HEK293 (cell line): ENCODE measurements around the gene MICALL1.

Experiments used
- CTCF ChIA-PET: fragments of 350-600 bp; formaldehyde crosslinking; extraction: SDS; loops from one replicate; lab custom pipeline; 2021; ENCODE audit warnings: antibody characterized with exemption; lab: Yijun Ruan, JAX
- POLR2A ChIA-PET: fragments of 300-600 bp; formaldehyde crosslinking; extraction: SDS; loops from one replicate; lab custom pipeline; 2020; ENCODE audit warnings: antibody characterized with exemption, inconsistent platforms; lab: Yijun Ruan, JAX
- H3K27ac ChIP-seq: fragments of 200-500 bp; sonication (Bioruptor generic); 2 replicates; pipeline ENCODE4 v1.5.1; 2014; ENCODE audit warnings: low read depth, low read length, control low read depth, inconsistent platforms; ENCODE audit errors: extremely low read depth
- H3K36me3 ChIP-seq, 2 experiments: fragments of 200-500 bp in 1 of 2; sonication (Bioruptor generic) in 1 of 2; 1 replicate in 1 of 2; 2 replicates in 1 of 2; pipeline ENCODE4 v1.5.1; 2014 to 2017; ENCODE audit warnings: inconsistent platforms in 2 of 2, low read length in 2 of 2; ENCODE audit not compliant: control insufficient read depth in 2 of 2, insufficient read depth in 1 of 2
- H3K4me1 ChIP-seq: fragments of 200-500 bp; sonication (Bioruptor generic); 2 replicates; pipeline ENCODE4 v1.5.1; 2014; ENCODE audit warnings: mild to moderate bottlenecking, low read length, inconsistent platforms; ENCODE audit not compliant: control insufficient read depth, insufficient read depth
- H3K4me3 ChIP-seq: 2 replicates; pipeline ENCODE4 v1.5.1; 2011; ENCODE audit warnings: low read depth, mild to moderate bottlenecking, control low read depth, low read length, moderate library complexity
- H3K9me3 ChIP-seq: fragments of 200-500 bp; sonication (Bioruptor generic); 2 replicates; pipeline ENCODE4 v1.5.1; 2014; ENCODE audit warnings: low read depth, low read length, inconsistent platforms; ENCODE audit not compliant: control insufficient read depth, insufficient read depth
- EGR2 ChIP-seq: fragments of 450-650 bp; formaldehyde crosslinking; IDR thresholded peaks from 2 replicates; pipeline ENCODE4 v1.5.1; 2016; ENCODE audit warnings: low read depth, missing biosample characterization, missing genetic modification characterization
- HOXA7 ChIP-seq: sonication (generic); formaldehyde crosslinking; IDR thresholded peaks from 2 replicates; pipeline ENCODE4 v1.8.1; 2022; ENCODE audit warnings: missing genetic modification reagents, borderline replicate concordance
- INSM2 ChIP-seq: fragments of 450-650 bp; formaldehyde crosslinking; IDR thresholded peaks from 2 replicates; pipeline ENCODE4 v1.5.1; 2016; ENCODE audit warnings: missing biosample characterization, missing genetic modification characterization
- KLF1 ChIP-seq: fragments of 450-650 bp; formaldehyde crosslinking; IDR thresholded peaks from 2 replicates; pipeline ENCODE4 v1.5.1; 2016; ENCODE audit warnings: missing biosample characterization, missing genetic modification characterization
- SP7 ChIP-seq: fragments of 450-650 bp; formaldehyde crosslinking; IDR thresholded peaks from 2 replicates; pipeline ENCODE4 v1.5.1; 2016; ENCODE audit warnings: missing biosample characterization, missing genetic modification characterization
- ZBTB7A ChIP-seq: fragments of 450-650 bp; formaldehyde crosslinking; IDR thresholded peaks from 2 replicates; pipeline ENCODE4 v1.5.1; 2016; ENCODE audit warnings: low read depth, missing biosample characterization, missing genetic modification characterization
- ZNF10 ChIP-seq: fragments of 450-650 bp; formaldehyde crosslinking; IDR thresholded peaks from 2 replicates; pipeline ENCODE4 v1.5.1; 2017; ENCODE audit warnings: missing biosample characterization, missing genetic modification characterization
- ZNF112 ChIP-seq: fragments of 450-650 bp; formaldehyde crosslinking; IDR thresholded peaks from 2 replicates; pipeline ENCODE4 v1.5.0; 2017; ENCODE audit warnings: missing biosample characterization, missing genetic modification characterization
- ZNF114 ChIP-seq: fragments of 450-650 bp; formaldehyde crosslinking; IDR thresholded peaks from 2 replicates; pipeline ENCODE4 v1.5.0; 2017; ENCODE audit warnings: missing biosample characterization, missing genetic modification characterization
- ZNF121 ChIP-seq: fragments of 450-650 bp; formaldehyde crosslinking; IDR thresholded peaks from 2 replicates; pipeline ENCODE4 v1.5.1; 2016; ENCODE audit warnings: missing biosample characterization, missing genetic modification characterization
- ZNF146 ChIP-seq: fragments of 450-650 bp; formaldehyde crosslinking; IDR thresholded peaks from 2 replicates; pipeline ENCODE4 v1.5.1; 2016; ENCODE audit warnings: missing biosample characterization, missing genetic modification characterization
- ZNF169 ChIP-seq: fragments of 450-650 bp; formaldehyde crosslinking; IDR thresholded peaks from 2 replicates; pipeline ENCODE4 v1.5.1; 2016; ENCODE audit warnings: missing biosample characterization, missing genetic modification characterization
- ZSCAN5A ChIP-seq: fragments of 450-650 bp; formaldehyde crosslinking; IDR thresholded peaks from 2 replicates; pipeline ENCODE4 v1.5.1; 2016; ENCODE audit warnings: missing biosample characterization, missing genetic modification characterization

MICALL1 gene

GRCh38 chr22:37959231-37959825 is 53.2 kb downstream of the MICALL1 start (continued):
- TF ChIP-seq ZNF146 (tag by site-specific recombination) (no peak), ZNF114 (tag by site-specific recombination) (no peak)
- TF ChIP-seq, all 188 proteins: peak for 0

GRCh38 chr22:37961062-37961461 is 55.0 kb downstream of the MICALL1 start:
- no peaks in the 10 kb centered on the region for H3K9me3 ChIP-seq
- TF ChIP-seq ZNF112 (tag by site-specific recombination) (no peak), ZNF121 (tag by site-specific recombination) (peak; percentile 88), ZNF10 (tag by site-specific recombination) (no peak)
- ChIA-PET POLR2A (no interaction called here), CTCF (interaction anchor here (0.5 to 0.6 kb wide), 2 partner anchors 79 to 456 kb away, joined by 3 to 6 read pairs; no protein-coding TSS in a partner anchor)
- H3K27ac ChIP-seq: no peak overlapping the region
- H3K4me1 ChIP-seq: no peaks in the 10 kb centered on the region
- no peak overlapping the region for H3K4me3 ChIP-seq
- H3K36me3 ChIP-seq: peaks cover 69 to 84% of the 10 kb centered on the region in 2 experiments

GRCh38 chr22:37965940-37966664 is 60.0 kb downstream of the MICALL1 start:
- TF ChIP-seq HOXA7 (CRISPR knock-in tag) (no peak), ZBTB7A (tag by site-specific recombination) (no peak), KLF1 (tag by site-specific recombination) (no peak), INSM2 (tag by site-specific recombination) (no peak), ZSCAN5A (tag by site-specific recombination) (no peak), SP7 (tag by site-specific recombination) (no peak)
- POLR2A ChIA-PET: interaction anchor here (0.9 to 1.4 kb wide), 2 partner anchors 13 to 80 kb away, joined by 3 to 4 read pairs; partner anchors contain the start of genes C22orf23 and POLR2F
- H3K4me3 ChIP-seq: no peak overlapping the region
- H3K36me3 ChIP-seq: peaks cover 42 to 76% of the 10 kb centered on the region in 2 experiments
- H3K9me3 ChIP-seq: no peaks in the 10 kb centered on the region
- no peak overlapping the region for H3K27ac ChIP-seq
- H3K4me1 ChIP-seq: no peaks in the 10 kb centered on the region
- CTCF ChIA-PET: interaction anchor here (0.5 to 2.8 kb wide), 34 partner anchors 8 to 1185 kb away, joined by 3 to 35 read pairs (median 4); partner anchors contain the start of genes C22orf23, GCAT and POLR2F

- TF ChIP-seq EGR2 (0 out of 2 replicates have a peak, but pooled peaks have one; percentile 26), ZNF169 (tag by site-specific recombination) (no peak)
- CTCF ChIA-PET: interaction anchor here (0.7 to 1.8 kb wide), 4 partner anchors 33 to 289 kb away, joined by 3 to 9 read pairs (median 6); no protein-coding TSS in a partner anchor
- POLR2A ChIA-PET: no interaction called here
- H3K9me3 ChIP-seq: no peaks in the 10 kb centered on the region
- no peaks in the 10 kb centered on the region for H3K4me1 ChIP-seq
- H3K36me3 ChIP-seq: peaks cover 32 to 65% of the 10 kb centered on the region in 2 experiments
- no peak overlapping the region for H3K27ac ChIP-seq
- no peak overlapping the region for H3K4me3 ChIP-seq
These were observed 61.0 kb downstream of the MICALL1 start for GRCh38 chr22:37967147-37967546.
